KMS-11 (cell line): Measurements from ENCODE around the gene STUM.

ENCODE experiments used
- H2AFZ ChIP-seq: fragments of 200-600 bp; sonication (generic); 2 replicates; pipeline ENCODE4 v1.6.1; 2016; ENCODE audit warnings: antibody characterized with exemption, mixed run types, low read depth
- H3K27ac ChIP-seq: fragments of 200-600 bp; sonication (generic); 2 replicates; pipeline ENCODE4 v1.6.1; 2016; ENCODE audit warnings: mild to moderate bottlenecking, mixed run types
- H3K27me3 ChIP-seq: fragments of 200-600 bp; sonication (generic); 2 replicates; pipeline ENCODE4 v1.6.1; 2017; ENCODE audit warnings: mild to moderate bottlenecking, low read depth, mixed run types, moderate library complexity; ENCODE audit not compliant: insufficient read depth
- H3K36me3 ChIP-seq: fragments of 200-600 bp; sonication (generic); 2 replicates; pipeline ENCODE4 v1.6.1; 2017; ENCODE audit warnings: mild to moderate bottlenecking, mixed run types; ENCODE audit not compliant: insufficient read depth
- H3K4me1 ChIP-seq: fragments of 200-600 bp; sonication (generic); 2 replicates; pipeline ENCODE4 v1.6.1; 2016; ENCODE audit warnings: mild to moderate bottlenecking, low read depth, mixed run types; ENCODE audit not compliant: poor library complexity, severe bottlenecking
- H3K4me2 ChIP-seq: fragments of 200-600 bp; sonication (generic); 2 replicates; pipeline ENCODE4 v1.7.0; 2016; ENCODE audit warnings: mild to moderate bottlenecking, mixed run types
- H3K4me3 ChIP-seq: fragments of 200-600 bp; sonication (generic); IDR thresholded peaks from 2 replicates; pipeline ENCODE4 v1.6.1; 2017; ENCODE audit warnings: low read depth, low read length, mixed read lengths; ENCODE audit not compliant: insufficient read depth
- H3K79me2 ChIP-seq: fragments of 200-600 bp; sonication (generic); 2 replicates; pipeline ENCODE4 v1.6.1; 2016; ENCODE audit warnings: low read depth, mixed run types; ENCODE audit not compliant: insufficient read depth
- H3K9ac ChIP-seq: fragments of 200-600 bp; sonication (generic); 2 replicates; pipeline ENCODE4 v1.6.1; 2016; ENCODE audit warnings: mild to moderate bottlenecking, mixed run types
- H4K20me1 ChIP-seq: fragments of 200-600 bp; sonication (generic); 2 replicates; pipeline ENCODE4 v1.6.1; 2016; ENCODE audit warnings: mild to moderate bottlenecking, mixed run types; ENCODE audit not compliant: insufficient read depth
- TF ChIP-seq, protein P1 (sequence below): fragments of 200-600 bp; sonication (generic); conservative IDR thresholded peaks from 2 replicates; pipeline ENCODE4 v1.6.1; 2017; ENCODE audit warnings: low read depth, mild to moderate bottlenecking, antibody characterized with exemption, low read length, moderate library complexity, mixed read lengths

STUM gene

GRCh38 chr1:226656601-226657277, 108.2 kb downstream of the STUM start:
- Histone ChIP-seq H3K4me3 (no peak overlapping the region), H3K4me2 (no peak overlapping the region; the same call in 1 of the 2 replicates), H3K27me3 (no peaks in the 10 kb centered on the region), H3K9ac (peak overlapping the region; percentile 32; the same call in 1 of the 2 replicates), H3K4me1 (peaks cover 75% of the 10 kb centered on the region), H3K36me3 (no peaks in the 10 kb centered on the region), H2AFZ (no peak overlapping the region), H3K27ac (peak overlapping the region; percentile 77), H4K20me1 (no peaks in the 10 kb centered on the region), H3K79me2 (peaks cover 55% of the 10 kb centered on the region)
- TF ChIP-seq, protein P1, sequence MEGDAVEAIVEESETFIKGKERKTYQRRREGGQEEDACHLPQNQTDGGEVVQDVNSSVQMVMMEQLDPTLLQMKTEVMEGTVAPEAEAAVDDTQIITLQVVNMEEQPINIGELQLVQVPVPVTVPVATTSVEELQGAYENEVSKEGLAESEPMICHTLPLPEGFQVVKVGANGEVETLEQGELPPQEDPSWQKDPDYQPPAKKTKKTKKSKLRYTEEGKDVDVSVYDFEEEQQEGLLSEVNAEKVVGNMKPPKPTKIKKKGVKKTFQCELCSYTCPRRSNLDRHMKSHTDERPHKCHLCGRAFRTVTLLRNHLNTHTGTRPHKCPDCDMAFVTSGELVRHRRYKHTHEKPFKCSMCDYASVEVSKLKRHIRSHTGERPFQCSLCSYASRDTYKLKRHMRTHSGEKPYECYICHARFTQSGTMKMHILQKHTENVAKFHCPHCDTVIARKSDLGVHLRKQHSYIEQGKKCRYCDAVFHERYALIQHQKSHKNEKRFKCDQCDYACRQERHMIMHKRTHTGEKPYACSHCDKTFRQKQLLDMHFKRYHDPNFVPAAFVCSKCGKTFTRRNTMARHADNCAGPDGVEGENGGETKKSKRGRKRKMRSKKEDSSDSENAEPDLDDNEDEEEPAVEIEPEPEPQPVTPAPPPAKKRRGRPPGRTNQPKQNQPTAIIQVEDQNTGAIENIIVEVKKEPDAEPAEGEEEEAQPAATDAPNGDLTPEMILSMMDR, result no peak

DNA sequence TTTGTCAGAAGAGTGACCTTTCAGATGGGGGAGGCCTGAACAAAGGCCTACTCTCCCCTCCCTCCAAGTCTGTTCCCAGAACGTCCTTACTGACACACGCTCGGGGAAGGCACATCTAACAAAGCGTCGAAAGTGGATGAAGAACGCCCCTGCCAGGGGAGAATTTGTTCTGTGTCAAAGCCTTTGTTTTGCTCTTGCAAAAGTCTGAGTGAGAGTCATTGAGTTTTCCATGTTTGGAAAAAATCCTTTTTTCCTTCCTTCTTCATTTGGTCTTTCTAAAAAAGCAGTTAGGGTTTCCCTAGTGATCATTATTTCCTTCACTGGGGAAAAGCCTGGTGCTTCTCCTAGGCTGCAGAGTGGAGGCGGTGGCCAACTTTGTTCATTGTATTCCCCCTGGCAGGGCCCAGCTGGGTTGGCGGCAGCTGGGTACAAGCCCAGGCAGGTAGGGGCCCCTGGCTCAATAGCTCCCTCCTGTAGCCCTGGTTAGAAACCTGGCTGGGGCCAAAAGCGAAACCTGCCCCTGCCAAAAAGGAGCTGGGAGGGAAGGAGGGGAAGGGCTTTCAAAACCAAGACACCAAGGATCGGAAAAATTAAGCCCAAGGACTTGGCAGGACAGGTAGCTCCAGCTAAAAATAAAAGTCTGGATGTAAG, 109.5 kb downstream of the STUM start:
- TF ChIP-seq, protein P1, result no peak
- Histone ChIP-seq H3K79me2 (peaks cover 55% of the 10 kb centered on the region), H3K4me1 (peaks cover 84% of the 10 kb centered on the region), H3K4me2 (no peak overlapping the region), H3K9ac (peak overlapping the region; percentile 32; the same call in 1 of the 2 replicates), H3K4me3 (no peak overlapping the region), H2AFZ (no peak overlapping the region), H3K27me3 (no peaks in the 10 kb centered on the region), H3K27ac (peak overlapping the region; percentile 77; the same call in 1 of the 2 replicates), H4K20me1 (no peaks in the 10 kb centered on the region), H3K36me3 (no peaks in the 10 kb centered on the region)

DNA sequence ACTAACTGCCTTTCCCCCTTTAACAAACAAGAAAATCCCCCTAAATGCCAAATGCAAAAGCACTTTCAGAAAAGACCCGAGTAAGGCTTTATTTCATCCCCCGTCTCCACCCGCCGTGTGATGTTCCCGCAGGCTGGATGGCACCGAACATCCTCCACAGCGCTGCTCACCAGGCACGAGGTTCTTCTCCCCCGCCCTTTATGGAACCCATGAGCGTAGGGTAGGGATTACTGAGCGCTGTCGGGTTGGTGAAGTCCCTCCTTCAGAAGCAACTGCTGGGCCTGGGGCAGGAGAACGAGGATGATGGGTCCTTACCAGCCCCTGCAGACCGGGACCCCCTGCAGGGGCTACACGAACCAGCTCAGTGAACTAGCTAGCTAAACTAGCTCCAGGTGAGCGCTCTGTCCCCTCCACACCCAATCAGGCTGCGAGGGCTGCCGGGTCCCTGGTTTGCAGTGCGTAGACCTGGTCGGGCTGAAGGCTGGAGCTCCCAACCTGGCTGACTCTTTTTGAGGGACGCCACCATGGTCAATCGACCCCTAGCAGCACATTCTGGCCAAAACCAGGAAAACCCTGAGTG, 110.1 kb downstream of the STUM start:
- no peaks in the 10 kb centered on the region for H4K20me1 ChIP-seq
- peaks cover 55% of the 10 kb centered on the region for H3K79me2 ChIP-seq
- H3K27me3 ChIP-seq, result no peaks in the 10 kb centered on the region
- TF ChIP-seq, protein P1, result no peak
- H2AFZ ChIP-seq, result no peak overlapping the region
- H3K4me3 ChIP-seq, result no peak overlapping the region
- peaks cover 90% of the 10 kb centered on the region for H3K4me1 ChIP-seq
- H3K27ac ChIP-seq, result no peak overlapping the region
- no peaks in the 10 kb centered on the region for H3K36me3 ChIP-seq
- no peak overlapping the region for H3K4me2 ChIP-seq
- no peak overlapping the region for H3K9ac ChIP-seq
